Mucosa of rectum (tissue), 2 donors: ENCODE data around the gene POGLUT2.
A peak's percentile ranks its signal among the peaks of the same experiment; 100 is the strongest.

ENCODE experiments used
- H3K27ac ChIP-seq, 2 donors: one replicate each; pipeline ENCODE4 v1.7.0; 2013; ENCODE audit warnings: inconsistent platforms in 2 of 2, low read depth in 2 of 2, low read length in 2 of 2
- H3K27me3 ChIP-seq, 2 donors: one replicate each; pipeline ENCODE4 v1.7.0; 2013; ENCODE audit warnings: low read length in 2 of 2; ENCODE audit not compliant: control insufficient read depth in 2 of 2, insufficient read depth in 2 of 2
- H3K36me3 ChIP-seq, 2 donors: one replicate each; pipeline ENCODE4 v1.7.0; 2013; ENCODE audit warnings: low read length in 2 of 2; ENCODE audit not compliant: control insufficient read depth in 2 of 2, insufficient read depth in 2 of 2
- H3K4me1 ChIP-seq, 2 donors: one replicate each; pipeline ENCODE4 v1.7.0; 2013; ENCODE audit warnings: low read length in 2 of 2, mild to moderate bottlenecking in 1 of 2; ENCODE audit not compliant: control insufficient read depth in 2 of 2, insufficient read depth in 2 of 2
- H3K4me3 ChIP-seq, 2 donors: one replicate each; pipeline ENCODE4 v1.7.0; 2013; ENCODE audit warnings: low read length in 2 of 2
- H3K9ac ChIP-seq, 2 donors: one replicate each; pipeline ENCODE4 v1.7.0; 2013; ENCODE audit warnings: low read length in 2 of 2, low read depth in 1 of 2, mild to moderate bottlenecking in 1 of 2
- H3K9me3 ChIP-seq, 2 donors: one replicate each; pipeline ENCODE4 v1.7.0; 2013; ENCODE audit warnings: low read length in 2 of 2; ENCODE audit not compliant: control insufficient read depth in 2 of 2
- donor health status: healthy.
- donor health status: Normal muscosa, but diverticular disease.

POGLUT2 gene

GRCh38 chr13:102807699-102808098 lies 8.9 kb upstream of the POGLUT2 start:
- H3K9ac ChIP-seq, result no peak overlapping the region
- no peaks in the 10 kb centered on the region for H3K9me3 ChIP-seq
- no peaks in the 10 kb centered on the region for H3K27me3 ChIP-seq
- H3K36me3 ChIP-seq, result no peaks in the 10 kb centered on the region
- H3K4me3 ChIP-seq, result no peak overlapping the region
- no peak overlapping the region for H3K27ac ChIP-seq
- no peaks in the 10 kb centered on the region for H3K4me1 ChIP-seq

- Histone ChIP-seq H3K9ac (no peak overlapping the region), H3K27ac (no peak overlapping the region), H3K9me3 (no peaks in the 10 kb centered on the region)
Observed at GRCh38 chr13:102805680-102806079, 6.9 kb upstream of the POGLUT2 start.

GRCh38 chr13:102800145-102801041 lies 1.6 kb upstream of the POGLUT2 start:
- Histone ChIP-seq H3K9me3 (no peaks in the 10 kb centered on the region), H3K27ac (peak overlapping the region; percentile 64 to 70), H3K4me1 (peaks cover 0 to 9% of the 10 kb centered on the region in 2 donors), H3K27me3 (no peaks in the 10 kb centered on the region), H3K9ac (peak overlapping the region; percentile 76 to 81), H3K4me3 (peak overlapping the region; percentile 65 to 83), H3K36me3 (no peaks in the 10 kb centered on the region)

More at GRCh38 chr13:102805680-102806079, 6.9 kb upstream of the POGLUT2 start:
- Histone ChIP-seq H3K4me3 (no peak overlapping the region), H3K27me3 (no peaks in the 10 kb centered on the region), H3K36me3 (no peaks in the 10 kb centered on the region), H3K4me1 (no peaks in the 10 kb centered on the region)

GRCh38 chr13:102799426-102800144 lies 809 bp upstream of the POGLUT2 start:
- peak overlapping the region; percentile 52 to 81 for H3K9ac ChIP-seq
- H3K4me1 ChIP-seq, result peaks cover 0 to 9% of the 10 kb centered on the region in 2 donors
- peak overlapping the region; percentile 65 to 83 for H3K4me3 ChIP-seq
- H3K9me3 ChIP-seq, result no peaks in the 10 kb centered on the region
- H3K36me3 ChIP-seq, result no peaks in the 10 kb centered on the region
- peak overlapping the region; percentile 64 to 70 for H3K27ac ChIP-seq
- H3K27me3 ChIP-seq, result no peaks in the 10 kb centered on the region

GRCh38 chr13:102793611-102794355 lies 5.0 kb downstream of the POGLUT2 start:
- Histone ChIP-seq H3K4me1 (peaks cover 0 to 5% of the 10 kb centered on the region in 2 donors), H3K36me3 (no peaks in the 10 kb centered on the region), H3K9ac (no peak overlapping the region)

GRCh38 chr13:102792396-102792795 lies 6.4 kb downstream of the POGLUT2 start:
- no peak overlapping the region for H3K9ac ChIP-seq
- no peaks in the 10 kb centered on the region for H3K36me3 ChIP-seq
- no peaks in the 10 kb centered on the region for H3K9me3 ChIP-seq
- no peak overlapping the region for H3K4me3 ChIP-seq
- no peaks in the 10 kb centered on the region for H3K27me3 ChIP-seq
- H3K27ac ChIP-seq, result no peak overlapping the region
- H3K4me1 ChIP-seq, result no peaks in the 10 kb centered on the region

More at GRCh38 chr13:102793611-102794355, 5.0 kb downstream of the POGLUT2 start:
- H3K4me3 ChIP-seq, result no peak overlapping the region
- no peak overlapping the region for H3K27ac ChIP-seq
- no peaks in the 10 kb centered on the region for H3K9me3 ChIP-seq
- no peaks in the 10 kb centered on the region for H3K27me3 ChIP-seq

GRCh38 chr13:102788683-102789082 lies 10.1 kb downstream of the POGLUT2 start:
- Histone ChIP-seq H3K36me3 (no peaks in the 10 kb centered on the region), H3K9ac (no peak overlapping the region), H3K4me1 (no peaks in the 10 kb centered on the region), H3K4me3 (no peak overlapping the region), H3K27ac (no peak overlapping the region), H3K27me3 (no peaks in the 10 kb centered on the region), H3K9me3 (no peaks in the 10 kb centered on the region)

GRCh38 chr13:102784483-102784882 lies 14.3 kb downstream of the POGLUT2 start:
- H3K27me3 ChIP-seq, result no peaks in the 10 kb centered on the region
- H3K9me3 ChIP-seq, result no peaks in the 10 kb centered on the region
- no peaks in the 10 kb centered on the region for H3K36me3 ChIP-seq
- no peak overlapping the region for H3K27ac ChIP-seq
- no peak overlapping the region for H3K9ac ChIP-seq
- no peaks in the 10 kb centered on the region for H3K4me1 ChIP-seq
- no peak overlapping the region for H3K4me3 ChIP-seq

- Histone ChIP-seq H3K4me3 (no peak overlapping the region), H3K36me3 (no peaks in the 10 kb centered on the region), H3K27me3 (no peaks in the 10 kb centered on the region), H3K9me3 (no peaks in the 10 kb centered on the region), H3K9ac (no peak overlapping the region), H3K27ac (no peak overlapping the region), H3K4me1 (no peaks in the 10 kb centered on the region)
Observed at GRCh38 chr13:102781591-102781990, 17.2 kb downstream of the POGLUT2 start.
